ENCODE measurements around the gene PCDH9.
A peak's percentile ranks its signal among the peaks of the same experiment; 100 is the strongest.

The PCDH9 gene

GRCh38 chr13:67023130-67023876 lies 206.8 kb downstream of the PCDH9 start:
- DNase-seq: peak; percentile 85

GRCh38 chr13:67018775-67019174 lies 211.4 kb downstream of the PCDH9 start:
- DNase-seq: no peak

- no peak for DNase-seq
Observed at GRCh38 chr13:67017276-67017675, 212.9 kb downstream of the PCDH9 start.

GRCh38 chr13:67015976-67016600 lies 214.0 kb downstream of the PCDH9 start:
- DNase-seq: no peak

GRCh38 chr13:67014399-67014798 lies 215.7 kb downstream of the PCDH9 start:
- DNase-seq: no peak

GRCh38 chr13:67013709-67014108 lies 216.4 kb downstream of the PCDH9 start:
- no peak for DNase-seq

GRCh38 chr13:67008075-67008668 lies 222.0 kb downstream of the PCDH9 start:
- DNase-seq: no peak

- no peak for DNase-seq
Observed at GRCh38 chr13:67004511-67004910, 225.6 kb downstream of the PCDH9 start.

GRCh38 chr13:67003743-67004142 lies 226.4 kb downstream of the PCDH9 start:
- no peak for DNase-seq

- DNase-seq: no peak
Observed at GRCh38 chr13:67001363-67001762, 228.8 kb downstream of the PCDH9 start.

GRCh38 chr13:66996503-66996902 lies 233.6 kb downstream of the PCDH9 start:
- DNase-seq: no peak

- no peak for DNase-seq
Observed at GRCh38 chr13:66995203-66995611, 234.9 kb downstream of the PCDH9 start.

GRCh38 chr13:66994517-66995202 lies 235.5 kb downstream of the PCDH9 start:
- no peak for DNase-seq

- peak; percentile 61 for DNase-seq
Observed at GRCh38 chr13:66994097-66994496, 236.0 kb downstream of the PCDH9 start.

- no peak for DNase-seq
Observed at GRCh38 chr13:66992719-66993118, 237.4 kb downstream of the PCDH9 start.

- peak; percentile 14 for DNase-seq
Observed at GRCh38 chr13:66992183-66992582, 238.0 kb downstream of the PCDH9 start.

GRCh38 chr13:66984241-66984640 lies 245.9 kb downstream of the PCDH9 start:
- no peak for DNase-seq

GRCh38 chr13:66981912-66982311 lies 248.2 kb downstream of the PCDH9 start:
- no peak for DNase-seq

GRCh38 chr13:66977161-66977560 lies 253.0 kb downstream of the PCDH9 start:
- DNase-seq: no peak

GRCh38 chr13:66974889-66975288 lies 255.2 kb downstream of the PCDH9 start:
- DNase-seq: no peak

- no peak for DNase-seq
Observed at GRCh38 chr13:66974174-66974573, 256.0 kb downstream of the PCDH9 start.

GRCh38 chr13:66972659-66973058 lies 257.5 kb downstream of the PCDH9 start:
- no peak for DNase-seq

- no peak for DNase-seq
Observed at GRCh38 chr13:66971004-66971403, 259.1 kb downstream of the PCDH9 start.

Measured in fibroblast of skin of abdomen (primary cell).